ENCODE data around the gene CCDC183.

DNA sequence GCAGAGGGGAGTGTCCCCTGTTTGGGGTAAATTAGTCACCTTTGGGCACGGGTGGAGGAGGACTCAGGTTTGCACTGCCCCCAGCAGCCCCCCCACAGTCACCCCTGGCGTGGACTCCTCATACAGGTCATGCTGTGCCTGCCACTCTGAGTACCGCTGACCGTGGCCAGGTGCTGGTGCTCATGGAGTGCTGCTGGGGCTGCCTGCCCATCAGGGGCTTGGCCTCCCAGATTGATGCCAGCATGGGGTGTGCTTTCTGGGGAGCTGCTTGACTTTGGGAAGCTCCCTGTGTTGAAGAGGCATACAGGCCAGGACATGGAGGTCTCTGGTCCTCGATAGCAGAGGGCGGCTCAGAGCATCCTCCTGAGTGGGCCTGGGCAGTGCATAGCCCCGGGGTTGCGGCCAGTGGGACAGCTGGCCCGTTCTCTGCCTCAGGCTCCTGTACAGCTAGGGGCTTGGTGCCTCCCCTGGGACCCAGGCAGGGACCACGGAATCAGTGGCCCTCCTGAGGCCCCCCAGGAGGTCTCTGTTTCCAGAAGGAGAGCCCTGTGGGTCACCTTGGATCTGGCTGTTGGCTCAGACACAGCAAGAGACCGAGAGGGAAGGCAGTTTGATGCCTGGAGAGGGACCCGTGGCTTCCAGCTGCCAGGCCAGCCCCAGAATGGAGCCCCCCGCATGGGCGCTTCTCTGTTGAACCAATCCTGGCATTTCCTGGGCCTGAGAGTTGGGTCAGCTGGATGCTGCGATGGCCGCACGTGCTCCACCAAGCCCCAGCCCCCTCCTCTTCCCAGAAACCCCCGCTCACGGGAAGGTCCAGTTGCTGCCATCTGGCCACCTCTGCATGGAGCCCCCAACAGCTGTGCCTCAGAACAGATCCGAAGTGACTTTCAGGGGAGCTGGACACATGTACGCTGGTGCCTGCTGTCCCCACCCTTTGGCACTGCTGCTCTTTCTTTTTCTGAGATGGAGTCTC lies 40.1 kb downstream of the CCDC183 start:
- TF ChIP-seq, protein P1, sequence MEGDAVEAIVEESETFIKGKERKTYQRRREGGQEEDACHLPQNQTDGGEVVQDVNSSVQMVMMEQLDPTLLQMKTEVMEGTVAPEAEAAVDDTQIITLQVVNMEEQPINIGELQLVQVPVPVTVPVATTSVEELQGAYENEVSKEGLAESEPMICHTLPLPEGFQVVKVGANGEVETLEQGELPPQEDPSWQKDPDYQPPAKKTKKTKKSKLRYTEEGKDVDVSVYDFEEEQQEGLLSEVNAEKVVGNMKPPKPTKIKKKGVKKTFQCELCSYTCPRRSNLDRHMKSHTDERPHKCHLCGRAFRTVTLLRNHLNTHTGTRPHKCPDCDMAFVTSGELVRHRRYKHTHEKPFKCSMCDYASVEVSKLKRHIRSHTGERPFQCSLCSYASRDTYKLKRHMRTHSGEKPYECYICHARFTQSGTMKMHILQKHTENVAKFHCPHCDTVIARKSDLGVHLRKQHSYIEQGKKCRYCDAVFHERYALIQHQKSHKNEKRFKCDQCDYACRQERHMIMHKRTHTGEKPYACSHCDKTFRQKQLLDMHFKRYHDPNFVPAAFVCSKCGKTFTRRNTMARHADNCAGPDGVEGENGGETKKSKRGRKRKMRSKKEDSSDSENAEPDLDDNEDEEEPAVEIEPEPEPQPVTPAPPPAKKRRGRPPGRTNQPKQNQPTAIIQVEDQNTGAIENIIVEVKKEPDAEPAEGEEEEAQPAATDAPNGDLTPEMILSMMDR (IDR thresholded peaks at IDR 0.05; ENCODE audit: low read depth, low read length, missing input control) = no peak
- no peak for TF ChIP-seq ZBTB33 (IDR thresholded peaks at IDR 0.05)
- TF ChIP-seq ATF3 (IDR thresholded peaks at IDR 0.05) = no peak
- no peak for TF ChIP-seq SP1 (IDR thresholded peaks at IDR 0.05)
- TF ChIP-seq JUND (IDR thresholded peaks at IDR 0.05) = no peak
- TF ChIP-seq TAF1 (conservative IDR thresholded peaks at IDR 0.05) = no peak
- no peak for TF ChIP-seq EGR1 (IDR thresholded peaks at IDR 0.05; ENCODE audit: low read depth in 2 of 2)
- TF ChIP-seq MAX (IDR thresholded peaks at IDR 0.05) = no peak
- TF ChIP-seq, protein P2, sequence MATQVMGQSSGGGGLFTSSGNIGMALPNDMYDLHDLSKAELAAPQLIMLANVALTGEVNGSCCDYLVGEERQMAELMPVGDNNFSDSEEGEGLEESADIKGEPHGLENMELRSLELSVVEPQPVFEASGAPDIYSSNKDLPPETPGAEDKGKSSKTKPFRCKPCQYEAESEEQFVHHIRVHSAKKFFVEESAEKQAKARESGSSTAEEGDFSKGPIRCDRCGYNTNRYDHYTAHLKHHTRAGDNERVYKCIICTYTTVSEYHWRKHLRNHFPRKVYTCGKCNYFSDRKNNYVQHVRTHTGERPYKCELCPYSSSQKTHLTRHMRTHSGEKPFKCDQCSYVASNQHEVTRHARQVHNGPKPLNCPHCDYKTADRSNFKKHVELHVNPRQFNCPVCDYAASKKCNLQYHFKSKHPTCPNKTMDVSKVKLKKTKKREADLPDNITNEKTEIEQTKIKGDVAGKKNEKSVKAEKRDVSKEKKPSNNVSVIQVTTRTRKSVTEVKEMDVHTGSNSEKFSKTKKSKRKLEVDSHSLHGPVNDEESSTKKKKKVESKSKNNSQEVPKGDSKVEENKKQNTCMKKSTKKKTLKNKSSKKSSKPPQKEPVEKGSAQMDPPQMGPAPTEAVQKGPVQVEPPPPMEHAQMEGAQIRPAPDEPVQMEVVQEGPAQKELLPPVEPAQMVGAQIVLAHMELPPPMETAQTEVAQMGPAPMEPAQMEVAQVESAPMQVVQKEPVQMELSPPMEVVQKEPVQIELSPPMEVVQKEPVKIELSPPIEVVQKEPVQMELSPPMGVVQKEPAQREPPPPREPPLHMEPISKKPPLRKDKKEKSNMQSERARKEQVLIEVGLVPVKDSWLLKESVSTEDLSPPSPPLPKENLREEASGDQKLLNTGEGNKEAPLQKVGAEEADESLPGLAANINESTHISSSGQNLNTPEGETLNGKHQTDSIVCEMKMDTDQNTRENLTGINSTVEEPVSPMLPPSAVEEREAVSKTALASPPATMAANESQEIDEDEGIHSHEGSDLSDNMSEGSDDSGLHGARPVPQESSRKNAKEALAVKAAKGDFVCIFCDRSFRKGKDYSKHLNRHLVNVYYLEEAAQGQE (IDR thresholded peaks at IDR 0.05) = no peak
- no peak for TF ChIP-seq RXRA (IDR thresholded peaks at IDR 0.05)
- TF ChIP-seq HNF4G (IDR thresholded peaks at IDR 0.05) = no peak
- TF ChIP-seq RAD21 (IDR thresholded peaks at IDR 0.05) = no peak
